GM23248 (cell line): ENCODE measurements around the gene RHCE.
"Not testable (repeated sequence)": the region's sequence is repeated elsewhere in the genome, so short reads cannot be mapped to it uniquely, and the experiment has no call there.

Source experiments
- EZH2 ChIP-seq: fragments of 200-600 bp; sonication (generic); IDR thresholded peaks from 2 replicates; pipeline ENCODE4 v1.6.1; 2018; ENCODE audit warnings: antibody characterized with exemption, mild to moderate bottlenecking; ENCODE audit not compliant: insufficient read depth, poor library complexity, severe bottlenecking
- EZH2phosphoT487 ChIP-seq: fragments of 200-600 bp; sonication (generic); IDR thresholded peaks from 2 replicates; pipeline ENCODE4 v1.6.1; 2018; ENCODE audit warnings: antibody characterized with exemption, moderate library complexity, mild to moderate bottlenecking, low read depth; ENCODE audit not compliant: insufficient read depth

DNA sequence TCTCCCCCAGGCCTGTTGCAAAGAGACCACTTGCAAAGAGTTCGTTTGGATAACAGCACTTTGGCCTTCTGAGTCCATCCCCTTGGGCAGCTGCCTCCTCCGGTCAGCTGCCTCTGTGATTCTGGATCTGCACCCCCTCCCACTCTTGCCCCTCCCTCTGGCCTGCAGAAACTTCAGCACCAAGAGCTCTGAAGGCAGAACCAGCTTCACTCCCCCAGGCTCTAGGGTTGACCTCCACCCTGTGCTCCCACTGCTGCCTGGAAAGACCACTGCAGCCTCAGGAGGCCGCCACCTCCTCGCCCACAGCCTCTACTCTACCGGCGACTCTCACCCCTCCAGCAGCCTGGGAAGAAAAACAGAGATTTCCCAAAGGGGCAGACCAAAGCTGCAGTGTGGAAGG, 6.5 kb downstream of the RHCE start:
- not testable (repeated sequence) for TF ChIP-seq EZH2, EZH2phosphoT487
